T-helper 2 cell treated with Interferon-gamma antibody and Interleukin-4, amounts not matched to agents 100 ng/mL and 5 ng/mL, for 36 hours (primary cell): ENCODE results near the gene PCDHGB7. TPM values are rescaled to one million over a fixed set of nuclear protein-coding genes. Genes with fewer than 3 reads are reported as not detected.
"Not testable (repeated sequence)": the region's sequence is repeated elsewhere in the genome, so short reads cannot be mapped to it uniquely, and the experiment has no call there.

ENCODE experiments used
- intact Hi-C: fragments of 100-400 bp; cut with micrococcal nuclease; formaldehyde crosslinking; loops from one replicate; pipeline ENCODE4 v1.15.1; 2023
- total RNA-seq: library from RNA; stranded (reverse); gene quantifications from 2 replicates; pipeline ENCODE4 v1.2.3, GENCODE V29; 2022

PCDHGB7 gene
- total RNA-seq = 0.20 and 0.39 TPM in 2 replicates

DNA sequence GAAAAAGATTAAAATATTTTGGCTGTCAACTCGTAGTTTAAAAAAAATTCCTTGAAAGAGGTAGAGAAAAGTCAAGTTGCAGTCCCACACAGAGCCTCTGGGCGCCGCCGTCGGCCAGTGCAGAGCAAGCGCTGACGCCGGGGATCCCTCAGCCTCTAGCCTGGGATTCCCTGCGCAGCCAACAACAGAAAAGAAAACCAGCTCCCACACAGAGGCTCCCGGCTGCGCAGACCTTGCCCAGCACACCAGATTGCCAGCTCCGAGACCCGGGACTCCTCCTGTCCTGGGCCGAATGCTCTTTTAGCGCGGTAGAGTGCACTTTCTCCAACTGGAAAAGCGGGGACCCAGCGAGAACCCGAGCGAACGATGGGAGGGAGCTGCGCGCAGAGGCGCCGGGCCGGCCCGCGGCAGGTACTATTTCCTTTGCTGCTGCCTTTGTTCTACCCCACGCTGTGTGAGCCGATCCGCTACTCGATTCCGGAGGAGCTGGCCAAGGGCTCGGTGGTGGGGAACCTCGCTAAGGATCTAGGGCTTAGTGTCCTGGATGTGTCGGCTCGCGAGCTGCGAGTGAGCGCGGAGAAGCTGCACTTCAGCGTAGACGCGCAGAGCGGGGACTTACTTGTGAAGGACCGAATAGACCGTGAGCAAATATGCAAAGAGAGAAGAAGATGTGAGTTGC, at the start of gene PCDHGB7:
Gene PCDHGB7 (plus strand): TSS at position 184 of the 679 bp plus-strand sequence. CDS start 183 bp downstream, at position 367.
- intact Hi-C loops = loop anchor here (1.0 to 10.0 kb wide), 2 partner anchors 95 to 183 kb away; no protein-coding TSS in a partner anchor

DNA sequence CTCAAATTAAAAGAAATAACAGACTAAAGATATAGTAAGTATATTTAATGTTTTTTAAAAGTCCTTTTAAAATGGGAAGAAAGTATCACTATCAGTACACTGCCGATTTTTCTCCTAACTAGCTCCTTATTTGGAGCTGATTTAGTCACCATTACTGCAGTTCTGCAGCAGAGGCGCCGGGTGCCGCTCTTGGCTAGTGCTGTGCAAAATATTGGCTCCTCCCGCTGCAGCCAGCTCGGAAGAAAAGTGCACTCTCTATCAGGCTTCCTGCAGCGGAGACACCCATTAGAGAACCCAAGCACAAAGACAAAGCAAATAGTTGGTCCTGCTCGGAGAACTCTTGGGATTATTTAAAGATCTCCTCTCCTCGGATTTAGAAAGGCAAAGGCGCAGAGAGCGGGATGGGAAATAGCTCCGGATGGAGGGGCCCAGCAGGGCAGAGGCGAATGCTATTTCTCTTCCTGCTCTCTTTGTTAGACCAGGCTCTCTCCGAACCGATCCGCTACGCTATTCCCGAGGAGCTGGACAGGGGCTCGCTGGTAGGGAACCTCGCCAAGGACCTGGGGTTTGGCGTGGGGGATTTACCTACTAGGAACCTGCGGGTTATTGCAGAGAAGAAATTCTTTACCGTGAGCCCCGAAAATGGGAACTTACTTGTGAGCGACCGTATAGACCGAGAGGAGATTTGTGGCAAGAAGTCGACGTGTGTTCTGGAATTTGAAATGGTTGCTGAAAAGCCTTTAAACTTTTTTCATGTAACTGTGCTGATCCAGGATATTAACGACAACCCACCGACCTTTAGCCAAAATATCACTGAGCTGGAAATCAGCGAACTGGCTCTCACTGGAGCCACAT, 47.3 kb upstream of the PCDHGB7 start, which contains the start of gene PCDHGB3:
Gene PCDHGB3 (plus strand): TSS at position 249 of the 855 bp plus-strand sequence. CDS start 153 bp downstream, at position 402.
- intact Hi-C loops = no loop called here

DNA sequence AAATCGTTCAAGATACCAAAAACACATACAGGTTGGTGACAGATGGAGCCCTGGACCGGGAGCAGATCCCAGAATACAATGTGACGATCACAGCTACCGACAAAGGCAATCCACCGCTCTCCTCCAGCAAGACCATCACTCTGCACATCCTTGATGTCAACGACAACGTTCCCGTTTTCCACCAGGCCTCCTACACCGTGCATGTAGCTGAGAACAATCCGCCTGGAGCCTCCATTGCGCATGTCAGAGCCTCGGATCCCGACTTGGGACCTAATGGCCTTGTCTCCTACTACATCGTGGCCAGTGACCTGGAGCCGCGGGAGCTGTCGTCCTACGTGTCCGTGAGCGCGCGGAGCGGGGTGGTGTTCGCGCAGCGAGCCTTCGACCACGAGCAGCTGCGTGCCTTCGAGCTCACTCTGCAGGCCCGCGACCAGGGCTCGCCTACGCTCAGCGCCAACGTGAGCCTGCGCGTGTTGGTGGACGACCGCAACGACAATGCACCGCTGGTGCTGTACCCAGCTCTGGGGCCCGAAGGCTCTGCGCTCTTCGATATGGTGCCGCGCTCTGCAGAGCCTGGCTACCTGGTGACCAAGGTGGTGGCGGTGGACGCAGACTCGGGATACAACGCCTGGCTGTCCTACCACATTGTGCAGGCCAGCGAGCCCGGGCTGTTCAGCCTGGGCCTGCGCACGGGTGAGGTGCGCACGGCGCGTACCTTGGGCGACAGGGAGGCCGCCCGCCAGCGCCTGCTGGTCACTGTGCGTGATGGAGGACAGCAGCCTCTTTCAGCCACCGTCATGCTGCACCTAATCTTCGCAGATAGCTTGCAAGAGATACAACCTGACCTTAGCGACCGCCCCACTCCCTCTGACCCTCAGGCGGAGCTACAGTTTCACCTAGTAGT, 45.7 kb upstream of the PCDHGB7 start:
- intact Hi-C loops = no loop called here

DNA sequence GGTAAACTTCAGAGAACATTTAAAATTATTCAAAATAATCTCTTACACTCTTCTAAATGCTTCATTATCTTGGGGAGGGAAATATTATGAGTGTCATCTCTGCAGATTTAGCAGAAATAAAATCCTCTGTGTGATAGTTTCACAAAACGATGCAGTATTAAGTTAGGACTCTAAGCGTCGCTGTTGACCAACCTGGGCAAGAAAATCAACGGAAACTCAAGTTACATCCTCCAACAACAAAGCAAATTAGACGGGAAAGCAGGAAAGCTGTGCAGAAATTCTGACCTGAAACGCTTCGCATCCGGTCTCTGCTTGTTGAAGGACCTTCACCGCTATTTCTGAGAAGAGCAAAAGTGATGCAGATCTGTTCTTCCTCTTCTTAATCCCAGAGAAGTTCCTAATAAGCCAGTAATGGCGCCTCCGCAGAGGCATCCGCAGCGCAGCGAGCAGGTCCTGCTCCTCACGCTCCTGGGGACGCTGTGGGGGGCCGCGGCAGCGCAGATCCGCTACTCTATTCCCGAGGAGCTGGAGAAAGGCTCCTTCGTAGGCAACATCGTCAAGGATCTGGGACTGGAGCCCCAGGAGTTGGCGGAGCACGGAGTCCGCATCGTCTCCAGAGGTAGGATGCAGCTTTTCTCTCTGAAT, 43.7 kb upstream of the PCDHGB7 start, which contains the start of gene PCDHGA6:
Gene PCDHGA6 (plus strand): TSS at position 219 of the 645 bp plus-strand sequence. CDS start 193 bp downstream, at position 412.
- intact Hi-C loops = no loop called here

DNA sequence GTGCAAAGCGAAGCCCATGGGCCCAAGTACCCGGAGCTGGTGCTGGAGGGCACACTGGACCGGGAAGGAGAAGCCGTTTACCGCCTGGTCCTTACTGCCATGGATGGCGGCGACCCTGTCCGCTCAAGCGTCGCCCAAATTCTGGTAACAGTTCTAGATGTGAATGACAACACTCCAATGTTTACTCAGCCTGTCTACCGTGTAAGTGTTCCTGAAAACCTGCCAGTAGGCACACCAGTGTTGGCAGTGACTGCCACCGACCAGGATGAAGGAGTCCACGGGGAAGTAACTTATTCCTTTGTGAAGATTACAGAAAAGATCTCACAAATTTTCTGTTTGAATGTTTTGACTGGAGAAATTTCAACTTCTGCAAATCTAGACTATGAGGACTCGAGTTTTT, 42.9 kb upstream of the PCDHGB7 start:
- intact Hi-C loops = no loop called here

DNA sequence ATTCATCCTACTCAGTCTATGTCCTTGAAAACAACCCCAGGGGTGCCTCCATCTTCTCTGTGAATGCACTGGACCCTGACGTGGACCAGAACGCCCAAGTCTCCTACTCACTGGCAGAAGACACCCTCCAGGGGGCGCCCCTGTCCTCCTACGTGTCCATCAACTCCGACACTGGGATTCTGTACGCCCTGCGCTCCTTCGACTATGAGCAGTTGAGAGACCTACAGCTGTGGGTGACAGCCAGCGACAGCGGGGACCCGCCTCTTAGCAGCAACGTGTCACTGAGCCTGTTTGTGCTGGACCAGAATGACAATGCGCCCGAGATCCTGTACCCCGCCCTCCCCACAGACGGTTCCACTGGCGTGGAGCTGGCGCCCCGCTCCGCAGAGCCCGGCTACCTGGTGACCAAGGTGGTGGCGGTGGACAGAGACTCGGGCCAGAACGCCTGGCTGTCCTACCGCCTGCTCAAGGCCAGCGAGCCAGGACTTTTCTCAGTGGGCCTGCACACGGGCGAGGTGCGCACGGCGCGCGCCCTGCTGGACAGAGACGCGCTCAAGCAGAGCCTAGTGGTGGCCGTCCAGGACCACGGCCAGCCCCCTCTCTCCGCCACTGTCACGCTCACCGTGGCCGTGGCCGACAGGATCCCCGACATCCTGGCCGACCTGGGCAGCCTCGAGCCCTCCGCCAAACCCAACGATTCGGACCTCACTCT, 41.9 kb upstream of the PCDHGB7 start:
- intact Hi-C loops = not testable (repeated sequence)

DNA sequence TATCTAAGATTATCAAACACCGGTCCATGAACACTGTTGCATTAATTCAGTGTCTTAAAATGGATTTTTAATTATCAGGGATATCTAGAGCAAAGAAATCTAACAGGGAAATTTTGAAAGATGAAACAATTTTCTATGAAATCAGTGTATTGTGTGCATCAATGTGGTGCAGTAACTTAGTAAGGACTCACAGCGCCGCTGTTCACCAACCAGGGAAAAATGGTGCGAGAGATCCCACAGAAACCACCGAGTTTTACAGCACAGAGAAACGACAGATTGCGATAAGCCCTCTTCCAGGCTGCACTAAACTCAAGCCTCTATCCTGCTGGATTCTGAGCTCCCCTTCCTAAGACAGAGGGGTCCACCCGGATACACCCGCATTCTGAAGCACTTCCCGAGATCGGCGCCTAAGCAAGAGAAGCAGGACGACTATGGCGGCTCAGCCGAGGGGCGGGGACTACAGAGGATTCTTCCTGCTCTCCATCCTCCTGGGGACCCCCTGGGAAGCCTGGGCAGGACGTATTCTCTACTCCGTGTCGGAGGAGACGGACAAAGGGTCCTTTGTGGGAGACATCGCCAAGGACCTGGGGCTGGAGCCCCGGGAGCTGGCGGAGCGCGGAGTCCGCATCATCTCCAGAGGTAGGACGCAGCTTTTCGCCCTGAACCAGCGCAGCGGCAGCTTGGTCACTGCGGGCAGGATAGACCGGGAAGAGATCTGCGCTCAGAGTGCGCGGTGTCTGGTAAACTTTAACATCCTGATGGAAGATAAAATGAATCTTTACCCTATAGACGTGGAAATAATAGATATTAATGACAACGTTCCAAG, 34.8 kb upstream of the PCDHGB7 start, which contains the start of gene PCDHGA7:
Gene PCDHGA7 (plus strand): TSS at position 274 of the 826 bp plus-strand sequence. CDS start 158 bp downstream, at position 432.
- intact Hi-C loops = no loop called here

GRCh38 chr5:141383345-141383744, 34.1 kb upstream of the PCDHGB7 start:
- intact Hi-C loops = no loop called here

- intact Hi-C loops = no loop called here
Observed at GRCh38 chr5:141384471-141385267, 32.8 kb upstream of the PCDHGB7 start.

DNA sequence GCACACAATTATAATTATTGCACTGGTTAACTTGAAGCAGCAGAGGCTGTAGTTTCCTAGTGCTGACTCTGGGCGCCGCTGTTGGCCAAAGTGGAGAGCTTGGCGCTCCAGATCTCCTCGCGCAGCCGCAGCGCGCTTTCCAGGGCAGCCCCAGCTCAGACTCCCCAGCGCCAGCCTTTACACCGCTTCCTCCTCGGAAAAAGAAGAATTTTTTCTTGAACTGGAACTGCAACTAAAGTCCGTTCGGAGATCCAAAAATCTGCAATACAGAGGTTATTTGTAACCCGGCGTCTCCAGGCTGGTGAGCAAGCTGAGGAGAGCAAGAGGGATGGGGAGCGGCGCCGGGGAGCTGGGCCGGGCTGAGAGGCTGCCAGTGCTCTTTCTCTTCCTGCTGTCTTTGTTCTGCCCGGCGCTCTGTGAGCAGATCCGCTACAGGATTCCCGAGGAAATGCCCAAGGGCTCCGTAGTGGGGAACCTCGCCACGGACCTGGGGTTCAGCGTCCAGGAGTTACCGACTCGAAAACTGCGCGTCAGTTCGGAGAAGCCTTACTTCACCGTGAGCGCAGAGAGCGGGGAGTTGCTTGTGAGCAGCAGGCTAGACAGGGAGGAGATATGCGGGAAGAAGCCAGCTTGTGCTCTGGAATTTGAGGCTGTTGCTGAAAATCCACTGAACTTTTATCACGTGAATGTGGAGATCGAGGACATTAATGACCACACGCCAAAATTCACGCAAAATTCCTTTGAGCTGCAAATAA, 29.7 kb upstream of the PCDHGB7 start, which contains the start of gene PCDHGB4:
Gene PCDHGB4 (plus strand): TSS at position 142 of the 755 bp plus-strand sequence. CDS start 187 bp downstream, at position 329.
- intact Hi-C loops = not testable (repeated sequence)

DNA sequence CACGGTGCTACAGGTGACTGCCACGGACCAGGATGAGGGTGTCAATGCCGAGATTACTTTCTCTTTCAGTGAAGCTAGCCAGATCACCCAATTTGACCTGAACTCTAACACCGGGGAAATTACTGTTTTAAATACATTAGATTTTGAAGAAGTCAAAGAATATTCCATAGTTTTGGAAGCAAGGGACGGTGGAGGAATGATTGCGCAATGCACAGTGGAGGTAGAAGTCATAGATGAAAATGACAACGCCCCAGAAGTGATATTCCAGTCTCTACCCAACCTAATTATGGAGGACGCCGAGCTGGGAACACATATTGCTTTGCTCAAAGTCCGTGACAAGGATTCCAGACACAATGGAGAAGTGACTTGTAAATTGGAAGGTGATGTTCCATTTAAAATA, 28.8 kb upstream of the PCDHGB7 start:
- intact Hi-C loops = no loop called here

- intact Hi-C loops = no loop called here
Observed at GRCh38 chr5:141389153-141390042, 28.1 kb upstream of the PCDHGB7 start.

GRCh38 chr5:141392429-141393198, 24.9 kb upstream of the PCDHGB7 start, which contains the start of gene PCDHGA8:
TSS of gene PCDHGA8 (plus strand) at chr5:141392633. CDS start at chr5:141392814, 181 bp downstream.
- intact Hi-C loops = no loop called here

GRCh38 chr5:141393267-141393666, 24.2 kb upstream of the PCDHGB7 start:
- intact Hi-C loops = no loop called here
